HG03469 (cell line): ENCODE results near the gene SLC5A1.
"Not testable (repeated sequence)": the region's sequence is repeated elsewhere in the genome, so short reads cannot be mapped to it uniquely, and the experiment has no call there.

Source experiments
- ATAC-seq: cut with Tn5 transposase; IDR thresholded peaks from one replicate; pipeline ENCODE4 v1.9.1; 2021; ENCODE audit warnings: mild to moderate bottlenecking, moderate library complexity, moderate number of reproducible peaks; ENCODE audit not compliant: unreplicated experiment

Gene SLC5A1

DNA sequence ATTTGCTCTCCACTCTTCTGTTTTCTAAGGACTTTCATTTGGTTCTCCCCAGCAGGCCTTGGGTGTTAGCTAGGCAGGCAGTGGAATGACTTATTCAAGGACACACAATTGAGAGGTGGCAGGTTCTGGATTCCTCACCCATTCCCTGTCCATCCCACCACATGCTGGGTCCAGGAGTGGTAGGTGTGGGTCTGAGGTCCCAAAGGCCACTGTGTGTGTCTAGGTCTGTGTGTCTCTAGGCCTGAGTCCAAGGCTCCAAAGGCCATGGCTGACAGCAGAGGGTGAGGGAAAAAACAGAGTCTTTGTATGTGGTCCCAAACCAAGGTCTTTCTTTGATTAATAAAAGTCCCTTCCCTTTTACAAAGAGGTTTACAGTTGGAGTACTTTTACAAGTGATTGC is 40.8 kb downstream of the SLC5A1 start:
- no peak for ATAC-seq

DNA sequence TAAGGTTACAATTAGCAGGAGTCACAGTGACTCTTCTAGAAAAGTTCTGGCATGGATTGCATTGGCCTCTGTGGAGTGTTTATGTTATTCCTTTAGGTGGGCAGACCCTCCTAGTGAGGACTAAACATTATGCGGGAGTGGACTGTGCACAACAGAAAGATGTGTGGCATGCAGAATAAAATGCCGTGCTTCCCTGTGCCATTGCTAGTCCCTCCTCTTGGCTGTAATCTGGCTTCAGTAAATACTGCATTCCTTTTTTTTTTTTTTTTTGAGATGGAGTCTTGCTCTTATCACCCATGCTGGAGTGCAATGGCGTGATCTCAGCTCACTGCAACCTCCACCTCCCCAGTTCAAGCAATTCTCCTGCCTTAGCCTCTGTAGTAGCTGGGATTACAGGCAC is 45.0 kb downstream of the SLC5A1 start:
- ATAC-seq = no peak

- no peak for ATAC-seq
Measured at GRCh38 chr22:32097018-32097417, 54.0 kb downstream of the SLC5A1 start.

GRCh38 chr22:32097881-32098499 is 54.9 kb downstream of the SLC5A1 start:
- no peak for ATAC-seq

- no peak for ATAC-seq
Measured at GRCh38 chr22:32100711-32101110, 57.6 kb downstream of the SLC5A1 start.

GRCh38 chr22:32103658-32104315 is 60.7 kb downstream of the SLC5A1 start:
- no peak for ATAC-seq

DNA sequence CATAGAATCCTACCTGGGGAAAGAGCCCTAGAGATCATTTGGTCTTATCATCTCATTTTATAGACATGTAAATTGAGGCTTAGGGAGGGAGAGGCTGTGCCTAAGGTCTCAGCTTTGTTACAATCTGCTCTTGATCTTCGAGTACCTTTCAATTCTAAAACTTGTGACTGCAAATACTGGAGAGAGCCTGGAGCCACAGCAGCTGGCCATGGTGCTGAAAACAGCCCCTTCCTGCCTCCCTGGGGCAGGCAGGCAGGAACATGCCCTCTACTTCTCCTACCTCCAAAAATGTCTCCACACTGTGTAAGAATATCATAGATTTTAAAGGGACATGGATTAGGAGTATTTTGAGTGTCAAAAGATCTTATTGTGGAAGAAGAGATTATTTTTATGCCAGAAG is 63.9 kb downstream of the SLC5A1 start:
- ATAC-seq = no peak

GRCh38 chr22:32112380-32112779 is 69.3 kb downstream of the SLC5A1 start:
- ATAC-seq = no peak

DNA sequence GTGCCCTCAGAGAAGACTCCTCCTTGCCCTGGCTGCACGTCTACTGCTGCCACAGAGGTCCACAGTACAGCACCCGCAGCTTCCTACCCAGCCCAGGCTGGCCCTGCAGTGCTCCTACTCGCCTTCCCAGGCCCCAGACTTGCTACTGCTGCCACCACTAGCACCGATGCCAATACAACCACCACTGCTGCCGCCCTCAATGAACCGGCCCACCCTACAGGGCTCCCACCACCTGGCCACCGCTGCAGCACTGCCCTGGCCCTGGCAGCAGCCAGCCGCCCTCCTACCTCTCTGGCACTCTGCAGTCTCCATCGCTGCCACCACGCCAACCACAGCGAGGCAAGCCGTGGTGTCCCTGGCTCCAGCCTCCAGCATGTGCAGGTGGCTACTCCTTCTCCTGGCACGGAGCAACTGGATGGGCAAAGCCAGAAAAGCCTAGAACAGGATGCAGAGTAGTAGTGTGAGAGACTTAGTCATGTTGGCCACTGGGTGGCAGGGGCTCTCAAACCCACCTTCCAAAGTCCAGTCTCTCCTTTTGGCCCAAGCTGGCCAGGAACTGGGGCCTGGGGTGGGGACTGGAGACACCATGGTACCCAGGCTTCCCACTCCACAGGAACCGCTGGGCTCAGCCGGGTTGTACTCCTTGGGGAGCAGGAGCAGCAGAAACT is 76.6 kb downstream of the SLC5A1 start:
- no peak for ATAC-seq

GRCh38 chr22:32120603-32121002 is 77.5 kb downstream of the SLC5A1 start:
- no peak for ATAC-seq

DNA sequence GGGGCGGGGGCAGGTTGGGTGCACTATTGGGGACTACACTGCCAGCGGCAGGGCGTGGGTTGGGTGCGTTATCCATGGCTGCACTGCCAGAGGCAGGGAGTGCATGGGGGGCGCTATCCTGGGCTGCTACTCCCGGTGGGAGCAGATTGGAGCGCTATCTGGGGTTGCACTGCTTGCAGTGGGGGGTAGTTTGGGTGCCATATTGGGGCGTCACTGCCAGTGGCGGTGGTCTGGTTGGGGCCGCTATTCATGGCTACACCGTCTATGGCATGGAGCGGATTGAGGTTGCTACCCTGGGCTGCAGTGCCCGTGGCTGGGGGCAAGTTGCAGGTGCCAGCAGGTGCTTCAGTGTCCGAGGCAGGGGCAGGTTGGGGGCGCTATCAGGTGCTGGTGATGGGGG is 79.8 kb downstream of the SLC5A1 start:
- ATAC-seq = no peak

- no peak for ATAC-seq
Measured at GRCh38 chr22:32123657-32124056, 80.6 kb downstream of the SLC5A1 start.

DNA sequence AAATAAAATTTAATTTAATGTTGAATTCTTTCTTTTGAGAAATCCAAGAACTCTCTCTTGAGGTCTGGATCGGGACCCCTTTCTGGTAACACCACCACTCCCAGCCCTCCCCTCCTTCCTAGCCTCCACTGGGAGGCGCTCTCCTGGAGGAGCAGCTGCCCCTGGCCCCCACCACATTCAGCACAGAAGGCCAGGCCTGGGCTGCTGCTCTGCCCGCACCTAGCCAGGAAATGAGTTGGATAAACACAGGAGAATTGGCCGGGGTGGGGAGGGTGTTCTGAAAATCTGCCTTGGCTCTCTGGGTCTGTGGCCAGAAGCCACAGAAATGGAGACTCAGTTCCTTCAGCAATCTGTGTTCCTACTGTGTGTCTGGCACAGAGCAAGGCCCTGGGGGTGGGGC is 84.8 kb downstream of the SLC5A1 start:
- ATAC-seq = no peak

GRCh38 chr22:32130464-32130863 is 87.4 kb downstream of the SLC5A1 start:
- ATAC-seq = no peak

DNA sequence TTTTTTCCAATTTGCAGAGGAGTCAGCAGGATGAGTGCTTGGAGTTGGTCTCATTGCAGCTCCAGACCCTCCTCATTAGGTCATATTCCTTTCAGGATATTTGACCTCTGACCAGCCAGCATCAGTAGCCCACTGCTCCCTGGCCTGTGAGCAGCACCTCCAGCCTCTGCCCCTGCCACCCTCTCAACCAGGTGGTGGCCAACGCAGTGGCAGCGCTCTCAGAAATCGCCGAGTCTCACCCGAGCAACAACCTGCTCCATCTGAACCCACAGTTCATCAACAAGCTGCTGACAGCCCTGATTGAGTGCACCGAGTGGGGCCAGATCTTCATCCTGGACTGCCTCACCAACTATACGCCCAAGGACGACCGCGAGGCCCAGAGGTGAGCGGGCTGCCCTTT is 89.1 kb downstream of the SLC5A1 start:
- no peak for ATAC-seq

- ATAC-seq = no peak
Measured at GRCh38 chr22:32132783-32133182, 89.7 kb downstream of the SLC5A1 start.

DNA sequence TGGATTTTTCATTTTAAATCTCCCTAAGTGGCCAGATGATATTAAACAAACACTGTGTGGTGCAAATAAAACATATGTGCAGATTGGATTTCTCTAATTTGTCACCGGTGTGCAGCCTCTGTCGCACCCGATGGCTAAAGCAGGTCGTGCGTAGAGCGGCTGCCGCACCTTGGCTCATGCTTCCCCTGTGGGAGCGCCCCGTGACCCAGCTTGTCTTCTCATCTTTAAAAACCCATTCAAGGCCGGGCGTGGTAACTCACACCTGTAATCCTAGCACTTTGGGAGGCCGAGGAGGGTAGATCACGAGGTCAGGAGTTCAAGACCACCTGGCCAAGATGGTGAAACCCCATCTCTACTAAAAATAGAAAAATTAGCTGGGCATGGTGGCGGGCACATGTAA is 91.7 kb downstream of the SLC5A1 start:
- not testable (repeated sequence) for ATAC-seq

GRCh38 chr22:32135958-32136357 is 92.9 kb downstream of the SLC5A1 start:
- not testable (repeated sequence) for ATAC-seq

- ATAC-seq = not testable (repeated sequence)
Measured at GRCh38 chr22:32136881-32137280, 93.8 kb downstream of the SLC5A1 start.

GRCh38 chr22:32137731-32138324 is 94.8 kb downstream of the SLC5A1 start:
- ATAC-seq = not testable (repeated sequence)

- not testable (repeated sequence) for ATAC-seq
Measured at GRCh38 chr22:32138576-32138975, 95.5 kb downstream of the SLC5A1 start.

GRCh38 chr22:32140688-32141087 is 97.6 kb downstream of the SLC5A1 start:
- ATAC-seq = not testable (repeated sequence)
